Kasumi-1 (cell line): ENCODE results near the gene DCLK2.
A peak's percentile ranks its signal among the peaks of the same experiment; 100 is the strongest.

ENCODE experiments used
- DNase-seq, 2 experiments: peaks; one replicate each; lab custom pipeline; 2025; lab: John Stamatoyannopoulos, UW

The DCLK2 gene

DNA sequence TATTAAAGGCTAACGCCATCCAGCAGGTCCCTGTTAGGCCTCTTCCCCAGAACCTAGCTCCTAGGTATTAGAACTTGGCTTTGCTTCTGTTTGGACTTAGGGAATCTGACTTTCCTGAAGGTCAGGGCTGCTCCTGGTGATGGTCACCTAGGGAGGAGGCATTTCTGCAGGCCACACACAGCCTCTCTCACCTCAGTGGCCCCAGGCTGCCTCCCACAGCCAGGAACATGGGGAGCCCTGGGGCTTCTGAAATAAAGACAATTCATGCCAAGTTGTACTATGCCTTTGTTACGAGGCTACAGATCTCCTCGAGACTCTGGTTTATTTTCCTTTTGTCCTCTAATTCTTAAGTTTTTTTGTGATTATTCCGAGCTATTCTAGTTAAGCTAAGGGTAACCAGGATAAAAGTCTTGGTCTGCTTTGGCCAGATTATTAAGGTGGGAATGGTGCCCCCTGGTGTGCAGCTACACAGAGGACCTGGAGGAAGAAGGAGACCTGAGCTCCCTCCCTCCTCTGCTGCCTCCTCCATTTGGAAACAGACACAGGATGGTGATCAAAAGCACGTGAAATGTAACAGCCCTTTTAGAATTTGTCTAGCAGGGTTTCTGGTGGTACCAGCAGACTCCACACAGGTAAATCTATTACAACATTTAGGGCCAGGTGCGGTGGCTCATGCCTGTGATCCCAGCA is 131.0 kb downstream of the DCLK2 start:
- peak; percentile 58 to 66 for DNase-seq

DNA sequence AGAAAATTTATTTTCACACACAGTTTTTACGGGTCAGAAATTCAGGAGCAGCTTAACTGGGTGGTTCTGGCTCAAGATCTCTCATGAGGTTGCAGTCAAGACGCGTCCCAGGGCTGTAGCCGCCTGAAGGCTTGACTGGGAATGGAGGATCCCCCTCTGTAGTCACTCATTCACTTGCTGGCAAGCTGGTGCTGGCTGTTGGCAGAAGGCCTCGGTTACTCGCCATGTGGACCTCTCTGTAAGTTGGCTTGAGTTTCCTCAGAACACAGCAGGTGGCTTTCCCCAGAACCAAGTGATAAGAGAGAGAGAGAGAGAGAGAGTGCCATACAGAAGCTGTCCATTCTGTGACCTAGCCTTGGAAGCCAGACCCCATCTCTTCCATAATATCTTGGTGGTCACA is 132.8 kb downstream of the DCLK2 start:
- DNase-seq, result no peak

DNA sequence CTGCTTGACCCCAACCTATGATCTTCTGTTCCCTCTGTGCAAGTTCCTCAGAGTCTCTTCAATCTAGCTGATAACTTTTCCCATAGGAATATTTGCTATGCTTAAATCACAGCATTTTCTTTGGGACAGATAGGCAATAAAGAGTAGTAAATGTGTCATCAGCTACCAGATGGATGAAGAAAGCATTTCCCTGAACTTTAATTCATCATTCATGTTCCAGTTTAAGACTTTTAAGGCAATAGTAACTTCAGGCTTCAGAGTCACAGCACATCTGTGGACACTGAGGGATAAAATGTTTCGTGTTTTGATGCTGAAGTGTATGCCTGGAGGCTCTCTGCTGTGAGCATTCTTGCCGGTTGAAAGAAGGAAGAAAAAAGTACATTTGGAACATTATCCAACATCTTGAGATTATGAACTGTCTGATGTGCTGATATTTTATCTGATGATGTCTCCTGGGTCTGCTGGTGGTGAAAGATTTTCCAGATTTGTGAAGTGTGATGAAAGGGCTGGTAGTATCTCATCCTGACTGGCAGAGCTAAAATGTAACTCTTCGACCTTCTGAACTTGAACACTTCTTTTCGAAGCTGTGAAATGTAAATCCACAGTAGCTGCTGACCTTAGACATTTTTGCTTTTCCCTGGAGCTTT is 133.7 kb downstream of the DCLK2 start:
- no peak for DNase-seq

DNA sequence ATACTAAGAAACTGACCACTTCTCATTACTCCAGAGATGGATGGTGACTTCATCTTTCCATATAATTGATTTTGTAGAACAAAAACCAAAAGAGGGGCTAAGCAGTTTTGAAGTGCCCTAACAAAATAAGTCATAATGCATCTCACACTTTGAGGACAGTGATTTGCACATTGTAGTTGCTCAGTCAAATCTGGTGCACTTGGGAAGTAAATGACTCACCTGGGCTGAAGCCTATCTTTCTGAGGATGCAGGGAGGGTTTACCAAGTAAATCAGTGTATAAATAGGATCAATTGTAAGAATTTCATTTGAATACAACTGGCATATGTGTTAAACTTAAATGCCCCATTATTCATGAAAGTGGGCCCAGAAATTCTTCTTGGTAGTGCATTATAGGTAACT is 134.2 kb downstream of the DCLK2 start:
- no peak for DNase-seq

DNA sequence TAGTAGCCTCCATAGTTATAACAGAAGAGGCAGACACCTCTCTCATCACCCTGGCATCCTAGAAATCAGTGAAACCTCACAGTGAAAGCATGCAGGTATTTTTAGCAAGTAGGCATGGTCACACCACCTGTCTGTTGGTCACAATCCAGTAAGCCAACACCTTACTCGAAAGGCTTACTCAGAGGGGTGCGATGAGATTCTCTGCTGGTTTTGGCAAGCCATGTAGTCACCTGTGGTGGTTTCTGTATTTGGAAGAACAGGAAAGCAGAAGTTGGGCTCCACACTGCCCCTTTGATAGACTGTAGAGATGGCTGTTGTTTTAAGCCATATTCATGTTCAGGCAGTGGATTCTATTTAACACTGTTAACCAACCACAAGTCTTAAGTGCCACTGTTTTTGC is 134.7 kb downstream of the DCLK2 start:
- DNase-seq, result peak in 1 of 2 experiments; percentile 9

DNA sequence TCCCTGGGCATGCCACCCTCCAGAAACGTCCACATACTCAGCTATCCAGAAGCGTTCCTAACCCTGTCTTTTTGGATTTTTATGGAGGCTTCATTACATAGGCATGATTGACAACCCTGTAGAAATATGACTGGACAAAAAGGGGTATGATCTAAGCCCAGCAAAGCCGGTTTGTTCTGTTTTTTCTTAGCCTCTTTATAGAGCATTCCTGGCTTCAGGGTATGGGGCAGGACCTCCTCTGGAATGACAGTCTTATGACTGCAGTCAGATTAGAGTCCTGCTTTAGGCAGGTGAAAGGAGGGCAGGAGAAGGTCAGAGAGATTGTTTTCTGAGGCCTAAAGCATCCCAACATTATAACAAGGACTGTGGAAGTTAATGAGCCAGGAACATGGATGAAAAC is 137.4 kb downstream of the DCLK2 start:
- no peak for DNase-seq

DNA sequence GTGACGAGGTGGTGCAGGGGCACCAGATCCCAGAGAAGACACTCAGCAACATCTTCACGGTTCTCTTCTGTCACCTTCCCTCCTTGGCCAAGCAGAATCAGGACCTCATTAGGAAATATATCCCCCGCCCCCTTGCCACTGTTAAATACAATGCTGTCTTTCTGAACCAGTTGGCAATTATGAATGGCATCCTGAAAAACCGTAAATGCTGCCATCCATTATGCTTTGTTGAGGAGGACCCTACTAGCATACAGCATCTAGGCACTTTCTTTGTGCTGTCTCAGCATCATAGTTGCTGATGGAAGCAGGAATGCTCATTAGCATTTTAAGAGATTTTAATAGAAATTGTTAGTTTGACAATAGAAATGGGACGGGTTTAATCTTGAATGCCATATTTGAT is 138.5 kb downstream of the DCLK2 start:
- no peak for DNase-seq

DNA sequence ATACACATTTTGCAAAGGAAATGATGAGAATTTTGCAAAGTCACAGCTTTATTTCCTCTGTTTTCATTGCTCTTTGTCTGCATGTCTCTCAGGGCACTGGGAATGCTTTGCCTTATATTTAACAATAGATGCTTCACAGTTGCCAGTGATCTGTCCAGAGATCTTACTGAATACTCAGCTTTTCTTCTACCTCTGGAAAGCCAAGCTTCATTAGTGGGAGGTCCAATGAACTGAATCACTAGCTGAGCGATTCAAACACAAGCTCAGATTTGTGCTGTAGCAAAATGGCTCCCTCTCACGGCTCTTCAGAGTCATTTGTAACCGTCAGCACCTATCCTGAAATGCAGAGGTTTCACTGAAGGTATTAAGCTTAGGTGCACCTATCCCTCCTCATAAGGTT is 138.9 kb downstream of the DCLK2 start:
- DNase-seq, result no peak

DNA sequence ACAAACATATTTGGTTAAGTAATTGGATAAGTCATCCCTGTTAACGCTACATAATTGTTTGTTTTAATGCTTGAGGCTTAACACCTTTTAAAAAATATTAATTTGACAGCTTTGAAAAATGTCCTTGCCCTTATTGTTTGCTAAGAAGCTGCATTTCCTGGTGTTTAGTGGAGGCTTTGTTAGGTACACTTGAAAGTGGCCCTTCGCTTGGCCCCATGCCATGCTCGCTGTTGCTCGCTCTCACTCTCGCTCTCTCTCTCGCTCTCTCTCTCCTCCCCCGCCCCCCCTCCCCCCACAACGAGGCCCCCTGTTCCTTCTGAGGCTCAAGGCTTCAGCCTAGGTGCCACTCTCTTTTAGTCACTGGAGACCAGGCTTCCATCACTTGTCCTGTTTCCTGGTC is 139.6 kb downstream of the DCLK2 start:
- DNase-seq, result no peak

DNA sequence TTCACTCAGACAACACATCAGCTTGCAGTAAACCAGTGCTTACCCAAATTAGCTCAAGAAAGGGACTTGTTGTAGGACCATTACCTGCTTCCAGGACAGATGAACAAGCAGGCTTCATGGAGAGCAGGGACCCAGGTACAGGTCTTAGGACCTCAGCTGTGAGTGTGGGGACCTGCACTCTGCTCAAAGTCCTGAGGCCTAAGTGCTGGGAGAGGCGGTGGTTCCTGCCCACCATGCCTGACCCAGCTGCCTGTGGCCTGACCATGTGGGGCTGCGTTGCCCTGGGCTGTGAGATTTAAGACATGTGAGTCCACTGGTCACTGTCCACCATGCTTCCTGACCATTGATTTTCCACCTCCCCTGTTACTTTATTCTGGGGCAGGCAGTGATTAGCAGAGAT is 140.2 kb downstream of the DCLK2 start:
- no peak for DNase-seq

DNA sequence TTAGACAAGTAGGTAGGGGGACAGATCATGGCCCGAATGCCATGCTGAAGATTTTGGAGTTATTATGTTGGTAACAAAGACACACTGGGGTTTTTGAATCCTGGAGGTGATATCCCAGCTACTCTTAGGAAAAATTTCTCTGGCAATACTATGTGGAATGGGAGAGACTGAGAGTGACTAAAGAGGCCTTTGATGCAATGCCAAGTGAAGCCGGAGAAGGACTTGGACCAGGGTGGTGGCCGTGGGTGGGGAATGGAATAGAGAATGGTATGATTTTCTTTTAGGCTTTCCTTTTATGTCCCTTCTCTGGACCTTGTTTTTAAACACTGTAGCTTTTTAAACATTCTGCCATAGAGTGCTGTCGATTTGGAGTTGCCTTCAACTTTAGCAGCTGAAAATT is 141.6 kb downstream of the DCLK2 start:
- no peak for DNase-seq

DNA sequence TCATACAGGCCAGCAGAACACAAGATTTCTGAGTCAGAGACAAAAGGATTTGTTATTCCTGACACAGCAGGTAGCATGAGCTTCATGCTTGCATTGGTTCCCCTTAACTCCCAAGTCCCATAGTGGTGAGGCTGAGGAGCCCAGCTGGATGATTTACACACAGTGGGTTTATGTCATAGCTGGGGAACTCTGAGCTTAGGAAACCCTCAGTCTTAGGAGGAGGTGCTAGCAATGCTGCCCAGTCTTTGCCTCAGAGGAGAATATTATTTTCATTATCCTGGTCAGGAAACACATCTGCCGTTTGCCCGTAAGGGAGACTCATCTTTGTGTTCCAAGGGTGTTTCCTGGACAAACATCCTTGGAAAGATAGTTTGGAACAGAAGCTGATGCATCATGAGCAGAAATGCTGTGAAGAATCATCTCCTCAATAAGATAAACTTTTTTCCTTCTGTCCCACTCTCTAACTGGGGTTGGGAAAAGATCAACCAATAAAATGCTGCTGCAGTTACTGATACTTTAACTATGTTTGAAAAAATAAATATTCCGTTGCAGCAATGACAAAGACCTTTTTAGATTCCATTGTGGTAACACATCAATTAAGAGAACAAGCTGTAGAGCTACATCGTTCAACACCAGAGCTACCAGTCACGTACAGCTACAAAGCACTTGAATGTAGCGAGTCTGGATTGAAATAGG is 146.8 kb downstream of the DCLK2 start:
- DNase-seq, result no peak

DNA sequence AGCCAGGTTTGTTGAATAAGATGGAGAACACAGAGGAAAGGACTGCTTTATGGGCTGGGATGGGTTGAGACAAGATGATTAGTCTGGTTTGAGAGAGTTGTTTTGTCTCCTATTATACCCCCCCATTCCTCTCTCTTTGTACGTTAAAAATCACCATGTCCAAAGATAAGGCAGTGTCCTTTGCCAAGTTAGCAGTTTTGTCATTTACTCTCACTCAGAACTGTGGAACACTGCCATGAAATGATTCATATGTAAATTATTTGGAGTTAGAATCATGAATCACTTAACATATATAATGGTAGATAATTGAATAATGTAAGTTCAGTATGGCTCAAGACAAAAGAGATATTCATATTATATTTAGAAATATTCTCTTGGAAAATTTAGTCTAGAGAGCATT is 151.3 kb downstream of the DCLK2 start:
- no peak for DNase-seq

DNA sequence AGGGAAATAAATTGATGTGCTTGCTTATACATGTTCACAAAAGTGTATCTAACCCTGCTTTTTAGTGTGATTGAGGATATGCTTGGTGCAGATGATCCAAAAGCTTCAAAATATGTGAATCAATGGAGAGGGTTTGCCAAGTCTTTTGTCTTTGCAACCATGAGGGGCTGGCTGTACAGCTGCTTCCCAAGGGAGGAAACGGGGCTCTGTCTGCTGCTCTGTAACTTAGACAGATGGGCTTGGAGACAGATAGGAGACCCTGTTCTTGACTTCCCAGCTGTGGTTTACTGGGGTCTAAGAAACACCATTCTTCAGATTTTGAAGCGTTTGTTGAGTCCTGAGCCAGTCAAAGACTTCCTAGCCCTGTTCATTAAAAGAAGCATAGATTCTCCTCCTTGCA is 152.3 kb downstream of the DCLK2 start:
- no peak for DNase-seq

DNA sequence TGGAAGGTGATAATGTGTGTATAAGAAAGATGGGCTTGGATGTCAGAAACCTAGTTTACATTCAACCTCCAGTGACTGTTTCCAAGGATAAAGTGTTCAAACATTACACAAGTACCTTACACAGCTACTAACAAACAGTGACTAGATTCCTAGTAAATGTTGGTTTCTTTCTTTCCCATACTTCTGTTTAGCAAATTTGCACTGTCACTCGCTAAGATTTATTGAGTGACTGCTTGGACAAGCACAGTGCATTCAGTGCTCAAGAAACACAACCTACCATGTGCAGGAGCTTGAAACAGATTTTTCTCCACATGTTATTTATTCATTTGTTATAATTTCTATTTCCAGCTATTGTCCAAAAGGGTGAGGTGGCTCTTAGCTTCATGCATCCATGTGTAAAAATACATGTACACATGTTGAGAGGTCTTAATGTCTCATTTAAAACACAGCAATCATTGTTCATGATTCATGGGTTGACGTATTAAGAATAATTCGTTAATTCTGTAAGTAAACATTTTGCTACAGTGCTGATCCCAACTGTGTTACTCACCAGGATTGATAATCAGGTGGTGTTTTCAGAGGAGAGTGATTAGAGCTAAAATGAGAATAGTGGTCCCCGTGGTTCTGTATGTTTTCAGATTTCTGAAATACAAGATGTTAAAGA is 153.0 kb downstream of the DCLK2 start:
- DNase-seq, result no peak

DNA sequence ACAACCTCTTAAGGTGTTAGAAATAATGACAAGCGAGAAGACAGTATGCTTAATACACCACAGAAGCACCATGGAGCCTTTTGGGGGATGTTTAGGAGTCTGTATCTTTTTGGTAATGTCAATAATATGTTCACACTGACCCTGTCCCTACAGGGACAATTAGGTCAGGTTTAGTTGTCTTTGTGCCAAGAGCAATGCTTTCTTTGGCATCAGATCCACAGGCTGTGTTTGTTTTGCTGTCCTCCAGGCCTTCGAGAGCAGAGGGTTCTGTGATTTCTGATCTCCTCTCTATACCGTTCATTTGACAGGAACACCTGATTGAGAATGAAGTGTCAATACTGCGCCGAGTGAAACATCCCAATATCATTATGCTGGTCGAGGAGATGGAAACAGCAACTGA is 153.8 kb downstream of the DCLK2 start:
- DNase-seq, result no peak

DNA sequence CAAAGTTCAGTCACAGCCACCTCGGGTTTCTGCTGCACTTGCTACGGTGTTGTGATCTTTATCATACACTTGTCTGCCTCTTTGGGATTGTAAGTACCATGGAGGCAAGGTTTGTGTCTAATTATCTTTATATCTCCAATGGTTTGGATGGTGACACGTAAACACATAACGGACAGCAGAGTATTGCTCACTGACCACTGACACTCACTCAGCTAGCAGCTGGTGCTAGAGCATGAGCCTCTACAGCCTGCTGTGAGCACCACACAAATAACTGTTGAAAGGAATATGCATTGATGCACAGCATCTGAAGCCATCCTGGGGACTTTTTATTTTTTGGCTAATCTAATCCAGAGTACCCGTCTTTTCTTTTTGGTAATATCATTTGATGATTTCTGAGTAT is 156.0 kb downstream of the DCLK2 start:
- DNase-seq, result no peak

DNA sequence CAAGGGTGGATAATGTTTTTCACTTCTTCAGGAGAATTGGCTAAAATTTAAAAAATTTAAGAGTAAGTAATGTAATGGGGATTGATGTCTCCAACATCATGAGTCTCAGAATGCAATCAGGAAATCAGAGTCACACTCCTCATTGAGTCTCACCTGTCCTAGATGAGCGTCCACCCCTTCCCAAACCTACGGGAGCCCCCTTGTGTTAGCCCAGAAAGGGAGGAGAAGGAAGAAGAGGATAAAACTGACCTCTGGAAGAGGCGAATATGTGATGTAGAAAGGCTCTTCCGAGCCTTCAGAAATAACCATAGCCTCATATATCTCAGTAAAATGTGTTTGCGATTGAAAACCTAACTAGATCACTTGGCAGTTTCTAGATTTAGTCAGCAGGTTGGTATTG is 157.1 kb downstream of the DCLK2 start:
- DNase-seq, result no peak

DNA sequence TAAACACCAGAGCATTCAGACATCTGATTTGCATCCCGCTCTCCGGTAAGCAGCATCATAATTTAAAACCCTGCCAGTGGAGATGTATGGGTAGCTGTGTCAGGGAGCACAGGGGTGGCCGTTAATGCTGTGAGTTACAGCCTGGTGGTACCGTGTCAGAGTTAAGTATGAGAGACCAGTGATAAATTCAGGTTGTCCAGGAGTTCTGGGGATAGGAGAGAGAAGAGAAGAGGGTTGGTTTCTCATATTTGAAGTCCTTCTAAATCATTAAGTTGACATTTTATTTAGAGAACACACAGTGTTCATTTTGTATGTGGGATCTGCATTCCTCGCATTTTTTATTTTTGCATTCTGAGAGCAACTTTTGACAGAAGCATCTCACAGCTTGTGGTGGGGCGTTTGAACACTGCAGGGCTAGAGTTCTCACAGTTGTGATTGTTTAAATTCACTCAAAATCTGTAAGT is 157.6 kb downstream of the DCLK2 start:
- DNase-seq, result no peak

DNA sequence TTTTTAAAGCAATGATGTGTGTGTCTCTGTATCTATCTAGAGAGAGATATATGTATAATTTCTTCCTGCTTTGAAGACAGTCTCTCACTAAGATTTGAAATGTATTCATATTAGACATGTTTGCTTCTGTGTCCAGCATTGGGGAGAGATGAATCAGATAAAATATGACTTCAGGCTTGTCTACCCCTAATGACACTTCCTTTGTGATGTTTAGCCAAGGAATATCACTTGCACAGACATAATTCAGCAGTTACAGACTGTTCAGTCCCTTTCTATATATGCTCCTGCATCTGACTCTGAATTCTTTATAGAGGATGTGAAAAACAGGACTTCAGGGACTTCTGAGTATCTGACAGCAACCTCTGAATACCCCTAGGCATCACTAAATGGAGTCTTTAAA is 158.4 kb downstream of the DCLK2 start:
- DNase-seq, result no peak

DNA sequence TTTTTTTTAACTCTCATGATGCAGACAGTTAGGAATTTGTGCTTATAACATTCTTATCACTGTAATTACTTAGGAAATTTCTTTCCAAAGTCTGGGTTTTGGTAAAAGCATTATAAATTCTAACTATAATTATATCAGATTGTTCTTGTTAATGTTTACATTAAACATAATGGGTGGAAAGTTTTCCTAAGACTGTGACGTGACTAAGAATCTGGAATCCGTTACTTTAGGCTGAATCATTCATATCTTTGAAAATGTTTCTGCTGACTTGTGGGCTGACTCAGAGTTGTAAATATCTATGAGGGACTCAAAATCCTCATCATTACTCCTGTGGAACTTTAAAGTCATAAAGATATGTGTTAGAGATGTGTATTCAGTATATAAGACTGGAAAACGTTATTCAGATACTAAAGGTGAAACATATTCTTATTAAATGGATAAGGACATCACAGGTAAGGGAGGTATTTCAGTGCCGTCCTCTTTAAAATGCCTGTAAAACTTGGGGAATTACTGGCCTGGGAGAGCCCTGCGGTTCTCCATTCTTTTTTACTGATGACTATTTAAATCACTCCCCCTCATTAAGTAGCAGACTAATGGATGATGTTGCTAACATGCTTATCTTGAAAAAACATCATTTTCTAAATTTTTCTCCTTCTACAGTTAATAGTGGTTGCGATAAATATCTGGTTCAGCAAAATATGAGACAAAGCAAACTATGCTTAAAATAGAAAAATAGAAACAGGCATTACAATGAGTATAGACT is 159.0 kb downstream of the DCLK2 start:
- no peak for DNase-seq

DNA sequence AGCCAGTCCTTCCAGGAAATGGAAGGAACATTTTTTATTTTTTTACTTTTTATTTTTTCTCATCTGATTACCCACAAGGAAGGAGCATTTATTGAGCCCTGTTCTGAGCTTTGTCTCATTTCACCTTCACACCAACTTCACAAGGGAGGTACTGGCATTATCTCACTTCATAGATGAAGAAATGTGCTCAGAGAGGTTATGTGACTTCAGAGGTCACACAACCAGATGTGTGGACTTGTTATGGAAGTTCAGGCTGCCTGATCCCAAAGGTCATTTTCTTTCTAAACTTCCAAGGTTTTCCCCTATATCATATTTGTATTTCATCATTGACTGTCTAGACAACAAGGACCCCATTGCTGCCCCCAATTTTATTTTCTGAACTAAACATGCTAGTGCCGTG is 160.3 kb downstream of the DCLK2 start:
- DNase-seq, result no peak
